ENCODE results near the gene PSMB8. TPM values are rescaled to one million over a fixed set of nuclear protein-coding genes. Genes with fewer than 3 reads are reported as not detected.

The PSMB8 gene
- total RNA-seq, 2 experiments from 2014 or later: 370 to 371 TPM

DNA sequence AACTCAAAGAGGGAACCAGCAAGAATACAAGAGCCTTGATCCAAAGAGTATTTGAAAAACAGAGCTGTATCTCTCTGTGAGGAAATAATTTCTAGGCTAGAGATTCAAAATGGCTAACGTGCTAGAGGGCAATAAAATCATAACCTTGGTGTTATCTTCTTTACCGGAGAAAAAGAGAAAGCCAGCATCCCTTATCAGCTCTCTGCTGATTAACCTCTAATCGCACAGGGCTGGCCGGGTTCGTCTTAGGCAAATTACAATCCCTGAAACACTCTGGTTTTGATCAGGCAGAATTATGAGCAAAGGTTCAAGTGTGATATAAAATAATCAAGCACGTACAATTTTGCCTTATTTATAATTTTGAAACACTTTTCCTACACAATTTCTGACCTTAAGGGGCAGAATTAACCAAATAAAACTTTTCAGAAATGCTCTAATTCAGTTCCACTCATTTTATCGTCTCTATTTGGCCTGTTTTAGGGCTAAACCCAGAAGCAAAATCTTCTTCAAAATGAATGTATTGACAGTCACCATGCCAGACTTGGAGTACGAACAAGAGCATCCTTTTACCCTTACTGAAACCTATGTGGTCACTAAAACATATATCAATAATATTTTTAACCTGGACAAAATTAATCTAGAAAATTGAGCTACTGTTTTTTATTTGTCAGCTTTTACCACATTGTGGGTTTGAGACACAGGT lies 23.9 kb upstream of the PSMB8 start:
- CTCF ChIA-PET: interaction anchor here (0.7 to 7.1 kb wide), 61 partner anchors 8 to 563 kb away, joined by 3 to 291 read pairs (median 6); partner anchors contain the start of genes BRD2, HLA-DMA, PSMB8 and PSMB9
- Mint-ChIP-seq H3K36me3 (ENCODE audit: low read depth) (no peaks in the 10 kb centered on the region), H3K27ac (peak overlapping the region; percentile 84), H3K9me3 (no peaks in the 10 kb centered on the region), H3K4me3 (peak overlapping the region; percentile 14), H3K4me1 (ENCODE audit: low read depth) (peaks cover 32% of the 10 kb centered on the region), H3K27me3 (no peaks in the 10 kb centered on the region)
- intact Hi-C loops (cut with micrococcal nuclease): loop anchor here (1.0 to 5.0 kb wide), 3 partner anchors 15 to 40 kb away; partner anchors contain the start of genes TAP1 and TAP2
- TF ChIP-seq, protein P1, sequence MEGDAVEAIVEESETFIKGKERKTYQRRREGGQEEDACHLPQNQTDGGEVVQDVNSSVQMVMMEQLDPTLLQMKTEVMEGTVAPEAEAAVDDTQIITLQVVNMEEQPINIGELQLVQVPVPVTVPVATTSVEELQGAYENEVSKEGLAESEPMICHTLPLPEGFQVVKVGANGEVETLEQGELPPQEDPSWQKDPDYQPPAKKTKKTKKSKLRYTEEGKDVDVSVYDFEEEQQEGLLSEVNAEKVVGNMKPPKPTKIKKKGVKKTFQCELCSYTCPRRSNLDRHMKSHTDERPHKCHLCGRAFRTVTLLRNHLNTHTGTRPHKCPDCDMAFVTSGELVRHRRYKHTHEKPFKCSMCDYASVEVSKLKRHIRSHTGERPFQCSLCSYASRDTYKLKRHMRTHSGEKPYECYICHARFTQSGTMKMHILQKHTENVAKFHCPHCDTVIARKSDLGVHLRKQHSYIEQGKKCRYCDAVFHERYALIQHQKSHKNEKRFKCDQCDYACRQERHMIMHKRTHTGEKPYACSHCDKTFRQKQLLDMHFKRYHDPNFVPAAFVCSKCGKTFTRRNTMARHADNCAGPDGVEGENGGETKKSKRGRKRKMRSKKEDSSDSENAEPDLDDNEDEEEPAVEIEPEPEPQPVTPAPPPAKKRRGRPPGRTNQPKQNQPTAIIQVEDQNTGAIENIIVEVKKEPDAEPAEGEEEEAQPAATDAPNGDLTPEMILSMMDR (IDR thresholded peaks at IDR 0.05): no peak
- POLR2A ChIA-PET: interaction anchor here (0.6 to 5.9 kb wide), 16 partner anchors 9 to 1912 kb away, joined by 3 to 79 read pairs (median 4); partner anchors contain the start of genes PSMB8, PSMB9, TAP1 and TAP2
- ATAC-seq (peak; percentile 50), DNase-seq (no peak)

DNA sequence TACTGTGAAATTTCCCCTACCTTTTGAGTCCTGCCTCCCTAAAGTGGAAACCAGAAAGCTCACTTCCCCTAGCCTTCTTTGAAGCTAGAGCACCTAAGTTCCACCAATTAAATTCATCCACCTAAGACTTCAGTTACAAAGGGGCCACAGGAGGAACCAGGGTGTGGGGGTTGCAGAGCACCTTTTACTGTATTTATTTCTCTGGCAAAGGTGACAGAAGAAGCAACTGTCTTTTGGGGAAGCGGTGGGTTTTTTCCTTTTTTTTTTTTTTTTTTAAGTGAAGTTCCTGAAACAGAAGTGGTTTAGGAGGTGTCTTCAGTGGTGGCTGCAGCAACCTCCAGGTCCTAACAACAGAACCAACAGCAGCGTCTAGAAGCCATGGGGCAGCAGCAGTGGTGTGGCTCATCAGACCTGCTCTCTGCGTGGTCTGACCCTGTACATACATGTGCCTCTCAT lies 23.2 kb upstream of the PSMB8 start:
- no peak for DNase-seq
- ChIA-PET POLR2A (interaction anchor here (0.6 to 5.9 kb wide), 10 partner anchors 9 to 908 kb away, joined by 3 to 79 read pairs (median 10); partner anchors contain the start of genes PSMB8, PSMB9, TAP1 and TAP2), CTCF (interaction anchor here (1.4 to 7.1 kb wide), 28 partner anchors 8 to 453 kb away, joined by 3 to 291 read pairs (median 18); partner anchors contain the start of genes HLA-DMA, PSMB8, PSMB9 and TAP1)
- Mint-ChIP-seq H3K4me1 (ENCODE audit: low read depth) (peaks cover 32% of the 10 kb centered on the region), H3K4me3 (peak overlapping the region; percentile 14), H3K27me3 (no peaks in the 10 kb centered on the region), H3K9me3 (no peaks in the 10 kb centered on the region), H3K27ac (peak overlapping the region; percentile 84), H3K36me3 (ENCODE audit: low read depth) (peaks cover under 1% of the 10 kb centered on the region)
- TF ChIP-seq, protein P1 (IDR thresholded peaks at IDR 0.05): no peak
- intact Hi-C loops (cut with micrococcal nuclease): loop anchor here (2.0 to 5.0 kb wide), 2 partner anchors 14 to 40 kb away; partner anchors contain the start of gene TAP1
- peak; percentile 47 for ATAC-seq

DNA sequence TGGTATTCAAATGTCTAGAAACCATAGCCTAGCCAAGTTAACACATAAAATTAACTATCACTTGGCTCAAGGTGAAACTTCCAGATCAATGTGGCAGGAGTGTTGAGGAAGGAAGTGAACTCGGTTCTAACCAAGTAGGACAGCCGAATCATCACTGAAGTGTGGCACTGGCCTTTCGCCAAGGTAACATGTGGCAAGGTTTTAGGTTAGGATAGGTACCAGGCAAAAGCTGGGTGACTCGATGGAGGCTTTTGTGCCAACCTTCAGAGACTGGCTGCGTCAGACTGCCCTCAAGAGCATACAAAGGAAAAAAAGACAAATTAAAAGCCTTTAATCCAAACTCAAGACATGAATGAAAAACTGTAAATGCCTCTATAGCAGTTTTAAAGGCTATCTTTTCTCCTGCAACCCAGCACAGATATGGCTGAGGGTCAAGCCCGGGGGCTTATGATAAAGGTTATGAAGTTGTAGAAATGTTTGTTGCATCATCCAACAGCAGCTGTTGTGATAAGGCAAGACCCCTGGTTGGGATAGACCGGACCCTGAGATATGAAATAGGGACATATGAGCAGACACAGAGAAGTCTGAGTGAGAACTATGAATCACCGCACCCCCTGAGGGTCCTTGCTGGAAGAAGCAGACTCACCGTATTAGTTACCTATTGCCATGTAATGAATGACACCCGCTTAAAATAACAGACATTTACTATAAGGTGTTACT lies 22.0 kb upstream of the PSMB8 start:
- no peak overlapping the region for H3K4me3 Mint-ChIP-seq
- ATAC-seq (no peak), DNase-seq (no peak)
- H3K36me3 Mint-ChIP-seq (ENCODE audit: low read depth): peaks cover 8% of the 10 kb centered on the region
- CTCF ChIA-PET: interaction anchor here (0.8 to 4.1 kb wide), 5 partner anchors 8 to 88 kb away, joined by 3 to 45 read pairs (median 23); partner anchors contain the start of genes HLA-DMA, PSMB8, PSMB9 and TAP1
- peaks cover 36% of the 10 kb centered on the region for H3K4me1 Mint-ChIP-seq (ENCODE audit: low read depth)
- TF ChIP-seq, protein P1 (IDR thresholded peaks at IDR 0.05): no peak
- H3K27me3 Mint-ChIP-seq: no peaks in the 10 kb centered on the region
- no peaks in the 10 kb centered on the region for H3K9me3 Mint-ChIP-seq
- POLR2A ChIA-PET: interaction anchor here (1.6 to 5.9 kb wide), 5 partner anchors 8 to 27 kb away, joined by 5 to 79 read pairs (median 18); partner anchors contain the start of genes PSMB8, PSMB9, TAP1 and TAP2
- intact Hi-C loops (cut with micrococcal nuclease): loop anchor here (2.0 to 5.0 kb wide), 2 partner anchors 13 to 39 kb away; partner anchors contain the start of gene TAP1
- H3K27ac Mint-ChIP-seq: peak overlapping the region; percentile 84

DNA sequence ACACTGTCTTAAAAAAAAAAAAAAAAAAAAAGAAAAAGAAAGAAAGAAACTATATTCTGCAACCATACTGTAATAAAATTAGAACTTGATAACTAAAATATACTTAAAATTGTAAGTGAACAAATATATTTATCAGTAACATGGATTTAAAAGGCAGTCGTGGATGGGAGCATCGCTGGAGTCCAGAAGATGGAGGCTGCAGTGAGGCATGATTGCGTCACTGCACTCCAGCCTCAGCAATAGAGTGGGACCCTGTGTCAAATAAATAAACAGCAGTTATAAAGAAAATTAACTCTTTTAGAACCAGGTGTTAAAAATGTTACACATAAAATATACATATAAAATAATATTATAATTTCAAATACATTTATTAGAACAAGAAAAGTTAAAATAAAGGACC lies 18.9 kb upstream of the PSMB8 start:
- intact Hi-C loops (cut with micrococcal nuclease): no loop called here
- no peaks in the 10 kb centered on the region for H3K27me3 Mint-ChIP-seq
- peaks cover 56% of the 10 kb centered on the region for H3K4me1 Mint-ChIP-seq (ENCODE audit: low read depth)

More for the DNA sequence above, 18.9 kb upstream of the PSMB8 start:
- ChIA-PET POLR2A (interaction anchor here (1.4 to 3.9 kb wide), 3 partner anchors 8 to 24 kb away, joined by 4 to 18 read pairs (median 13); partner anchors contain the start of genes PSMB8, PSMB9, TAP1 and TAP2), CTCF (interaction anchor here (3.8 to 12.3 kb wide), 2 partner anchors 8 to 21 kb away, joined by 23 to 400 read pairs; partner anchors contain the start of genes PSMB8, PSMB9, TAP1 and TAP2)
- H3K36me3 Mint-ChIP-seq (ENCODE audit: low read depth): peaks cover 34% of the 10 kb centered on the region
- DNase-seq (no peak), ATAC-seq (no peak)
- no peaks in the 10 kb centered on the region for H3K9me3 Mint-ChIP-seq
- H3K4me3 Mint-ChIP-seq: no peak overlapping the region
- TF ChIP-seq, protein P1 (IDR thresholded peaks at IDR 0.05): no peak
- H3K27ac Mint-ChIP-seq: no peak overlapping the region
